ENCODE measurements around the gene RAB27B. TPM values are rescaled to one million over a fixed set of nuclear protein-coding genes. Genes with fewer than 3 reads are reported as not detected.
"Not testable (repeated sequence)": the region's sequence is repeated elsewhere in the genome, so short reads cannot be mapped to it uniquely, and the experiment has no call there.

Gene RAB27B
- total RNA-seq, 1 donor from 2014 or later = 0.44 TPM

- no peak overlapping the region for H3K4me3 Mint-ChIP-seq
- no peaks in the 10 kb centered on the region for H3K27me3 Mint-ChIP-seq (ENCODE audit: low read depth)
- TF ChIP-seq CTCF (conservative IDR thresholded peaks at IDR 0.05) = no peak
- H3K27ac Mint-ChIP-seq (ENCODE audit: unreplicated experiment) = no peak overlapping the region
- no peaks in the 10 kb centered on the region for H3K36me3 Mint-ChIP-seq (ENCODE audit: low read depth)
- peaks cover 9% of the 10 kb centered on the region for H3K4me1 Mint-ChIP-seq
- H3K9me3 Mint-ChIP-seq = no peaks in the 10 kb centered on the region
- DNase-seq (ENCODE audit: low read depth, low spot score) = no peak
These were observed 13.2 kb upstream of the RAB27B start for GRCh38 chr18:54815086-54815485.

GRCh38 chr18:54820785-54821275 is 7.4 kb upstream of the RAB27B start:
- H3K27ac Mint-ChIP-seq (ENCODE audit: unreplicated experiment); H3K4me3 Mint-ChIP-seq; DNase-seq (ENCODE audit: low read depth, low spot score); H3K27me3 Mint-ChIP-seq (ENCODE audit: low read depth); H3K9me3 Mint-ChIP-seq; H3K36me3 Mint-ChIP-seq (ENCODE audit: low read depth); H3K4me1 Mint-ChIP-seq: not testable (repeated sequence)

- peaks cover 5% of the 10 kb centered on the region for H3K4me1 Mint-ChIP-seq
- H3K4me3 Mint-ChIP-seq = no peak overlapping the region
- H3K27ac Mint-ChIP-seq (ENCODE audit: unreplicated experiment) = no peak overlapping the region
- H3K27me3 Mint-ChIP-seq (ENCODE audit: low read depth) = peaks cover 11% of the 10 kb centered on the region
- H3K36me3 Mint-ChIP-seq (ENCODE audit: low read depth) = no peaks in the 10 kb centered on the region
- no peaks in the 10 kb centered on the region for H3K9me3 Mint-ChIP-seq
- no peak for TF ChIP-seq CTCF (conservative IDR thresholded peaks at IDR 0.05)
- no peak for DNase-seq (ENCODE audit: low read depth, low spot score)
These were observed 5.1 kb upstream of the RAB27B start for GRCh38 chr18:54822872-54823845.

GRCh38 chr18:54824761-54825160 is 3.5 kb upstream of the RAB27B start:
- peaks cover 15% of the 10 kb centered on the region for H3K27me3 Mint-ChIP-seq (ENCODE audit: low read depth)
- H3K36me3 Mint-ChIP-seq (ENCODE audit: low read depth) = no peaks in the 10 kb centered on the region
- H3K9me3 Mint-ChIP-seq = no peaks in the 10 kb centered on the region
- H3K4me1 Mint-ChIP-seq = peaks cover 12% of the 10 kb centered on the region
- no peak overlapping the region for H3K27ac Mint-ChIP-seq (ENCODE audit: unreplicated experiment)
- no peak for TF ChIP-seq CTCF (conservative IDR thresholded peaks at IDR 0.05)
- DNase-seq (ENCODE audit: low read depth, low spot score) = no peak
- no peak overlapping the region for H3K4me3 Mint-ChIP-seq

GRCh38 chr18:54825601-54826344 is 2.5 kb upstream of the RAB27B start:
- H3K27ac Mint-ChIP-seq (ENCODE audit: unreplicated experiment) = no peak overlapping the region
- peaks cover 12% of the 10 kb centered on the region for H3K4me1 Mint-ChIP-seq
- H3K4me3 Mint-ChIP-seq = no peak overlapping the region
- no peak for DNase-seq (ENCODE audit: low read depth, low spot score)
- H3K9me3 Mint-ChIP-seq = no peaks in the 10 kb centered on the region
- TF ChIP-seq CTCF (conservative IDR thresholded peaks at IDR 0.05) = no peak
- H3K36me3 Mint-ChIP-seq (ENCODE audit: low read depth) = no peaks in the 10 kb centered on the region
- peaks cover 18% of the 10 kb centered on the region for H3K27me3 Mint-ChIP-seq (ENCODE audit: low read depth)

All from neural crest cell (in vitro differentiated cells).